Measurements from ENCODE around the gene PTPRZ1. TPM values are rescaled to one million over a fixed set of nuclear protein-coding genes. Genes with fewer than 3 reads are reported as not detected.

PTPRZ1 gene
- total and polyA plus RNA-seq, 9 donors = 0.45 to 2.0 (median 0.83) TPM

DNA sequence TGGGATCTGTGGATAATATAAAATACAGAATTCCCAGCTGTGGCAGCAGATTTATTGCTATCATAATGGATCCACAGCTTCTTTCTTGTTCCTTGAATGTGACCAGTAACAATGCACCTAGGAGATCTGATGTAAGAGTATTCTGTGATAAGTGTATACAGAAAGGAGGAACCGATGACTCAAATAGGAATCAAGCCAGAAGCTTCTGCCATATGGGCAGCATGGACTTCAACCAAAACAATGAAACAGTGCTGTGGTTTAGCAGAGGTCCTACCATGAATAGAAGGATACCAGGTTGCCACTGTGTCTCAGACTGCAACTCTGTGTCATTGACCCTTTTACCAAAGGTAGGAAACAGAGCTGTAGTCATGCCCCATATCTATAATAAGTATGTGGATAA is 81.8 kb downstream of the PTPRZ1 start:
- Histone ChIP-seq H3K36me3 (no peaks in the 10 kb centered on the region), H3K9me3 (no peaks in the 10 kb centered on the region), H3K4me3 (no peak overlapping the region), H3K27me3 (no peaks in the 10 kb centered on the region), H3K27ac (no peak overlapping the region), H3K4me1 (ENCODE audit: insufficient read depth) (no peaks in the 10 kb centered on the region)
- 87 to 89% (median 88%) methylated on average over 1 of the region's 1 CpG for WGBS, 3 donors
- TF ChIP-seq POLR2A (IDR thresholded peaks at IDR 0.05) = no peak
- TF ChIP-seq, protein P1, sequence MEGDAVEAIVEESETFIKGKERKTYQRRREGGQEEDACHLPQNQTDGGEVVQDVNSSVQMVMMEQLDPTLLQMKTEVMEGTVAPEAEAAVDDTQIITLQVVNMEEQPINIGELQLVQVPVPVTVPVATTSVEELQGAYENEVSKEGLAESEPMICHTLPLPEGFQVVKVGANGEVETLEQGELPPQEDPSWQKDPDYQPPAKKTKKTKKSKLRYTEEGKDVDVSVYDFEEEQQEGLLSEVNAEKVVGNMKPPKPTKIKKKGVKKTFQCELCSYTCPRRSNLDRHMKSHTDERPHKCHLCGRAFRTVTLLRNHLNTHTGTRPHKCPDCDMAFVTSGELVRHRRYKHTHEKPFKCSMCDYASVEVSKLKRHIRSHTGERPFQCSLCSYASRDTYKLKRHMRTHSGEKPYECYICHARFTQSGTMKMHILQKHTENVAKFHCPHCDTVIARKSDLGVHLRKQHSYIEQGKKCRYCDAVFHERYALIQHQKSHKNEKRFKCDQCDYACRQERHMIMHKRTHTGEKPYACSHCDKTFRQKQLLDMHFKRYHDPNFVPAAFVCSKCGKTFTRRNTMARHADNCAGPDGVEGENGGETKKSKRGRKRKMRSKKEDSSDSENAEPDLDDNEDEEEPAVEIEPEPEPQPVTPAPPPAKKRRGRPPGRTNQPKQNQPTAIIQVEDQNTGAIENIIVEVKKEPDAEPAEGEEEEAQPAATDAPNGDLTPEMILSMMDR (IDR thresholded peaks at IDR 0.05) = no peak
- no peak for TF ChIP-seq EP300 (IDR thresholded peaks at IDR 0.05)
- intact Hi-C loops (cut with DNase I) = no loop called here
- DNase-seq = no peak

DNA sequence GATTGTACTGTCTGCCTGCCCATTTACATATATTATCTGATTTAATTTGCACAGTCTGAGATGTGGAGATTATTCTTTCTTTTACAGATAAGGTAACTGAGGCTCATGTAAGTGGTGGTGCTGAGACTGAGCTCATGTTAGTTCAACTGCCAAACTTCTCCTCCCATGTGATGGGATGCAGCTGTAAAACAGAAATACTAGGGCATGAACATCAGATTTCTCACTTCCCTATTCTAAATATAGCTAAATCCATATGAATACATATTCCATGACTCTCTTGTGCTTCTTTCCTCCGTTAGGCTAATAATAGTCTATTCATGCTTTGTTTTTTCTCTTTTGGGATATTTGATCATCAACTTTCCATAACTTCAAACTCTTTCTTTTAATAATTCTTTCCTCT is 84.7 kb downstream of the PTPRZ1 start:
- Histone ChIP-seq H3K27ac (no peak overlapping the region), H3K4me1 (ENCODE audit: insufficient read depth) (no peaks in the 10 kb centered on the region), H3K27me3 (no peaks in the 10 kb centered on the region), H3K9me3 (no peaks in the 10 kb centered on the region), H3K36me3 (no peaks in the 10 kb centered on the region), H3K4me3 (no peak overlapping the region)
- 57 to 70% (median 62%) methylated on average over 1 of the region's 1 CpG for WGBS, 3 donors
- TF ChIP-seq EP300 (IDR thresholded peaks at IDR 0.05) (no peak), POLR2A (IDR thresholded peaks at IDR 0.05) (no peak)
- TF ChIP-seq, protein P1 (IDR thresholded peaks at IDR 0.05) = no peak
- intact Hi-C loops (cut with DNase I) = no loop called here
- DNase-seq = no peak

DNA sequence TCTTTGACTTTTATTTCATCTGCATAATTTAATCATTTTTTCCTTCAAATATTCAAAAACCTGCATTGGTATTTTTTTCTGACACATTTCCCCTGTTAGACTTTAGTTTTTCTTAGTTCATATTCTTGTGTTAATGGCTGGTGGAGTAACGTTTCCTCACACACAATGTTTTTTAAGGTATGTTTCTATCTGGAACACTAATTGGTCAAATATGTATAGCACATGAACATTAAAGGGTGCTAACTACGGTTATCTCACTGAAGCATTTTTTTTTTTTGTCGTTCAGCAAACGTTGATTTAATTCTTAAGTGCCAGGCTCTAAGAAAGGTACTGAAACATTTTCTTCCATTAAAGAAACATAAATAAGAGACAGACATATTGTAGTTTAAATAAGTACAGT is 87.7 kb downstream of the PTPRZ1 start:
- TF ChIP-seq, protein P1 (IDR thresholded peaks at IDR 0.05) = no peak

DNA sequence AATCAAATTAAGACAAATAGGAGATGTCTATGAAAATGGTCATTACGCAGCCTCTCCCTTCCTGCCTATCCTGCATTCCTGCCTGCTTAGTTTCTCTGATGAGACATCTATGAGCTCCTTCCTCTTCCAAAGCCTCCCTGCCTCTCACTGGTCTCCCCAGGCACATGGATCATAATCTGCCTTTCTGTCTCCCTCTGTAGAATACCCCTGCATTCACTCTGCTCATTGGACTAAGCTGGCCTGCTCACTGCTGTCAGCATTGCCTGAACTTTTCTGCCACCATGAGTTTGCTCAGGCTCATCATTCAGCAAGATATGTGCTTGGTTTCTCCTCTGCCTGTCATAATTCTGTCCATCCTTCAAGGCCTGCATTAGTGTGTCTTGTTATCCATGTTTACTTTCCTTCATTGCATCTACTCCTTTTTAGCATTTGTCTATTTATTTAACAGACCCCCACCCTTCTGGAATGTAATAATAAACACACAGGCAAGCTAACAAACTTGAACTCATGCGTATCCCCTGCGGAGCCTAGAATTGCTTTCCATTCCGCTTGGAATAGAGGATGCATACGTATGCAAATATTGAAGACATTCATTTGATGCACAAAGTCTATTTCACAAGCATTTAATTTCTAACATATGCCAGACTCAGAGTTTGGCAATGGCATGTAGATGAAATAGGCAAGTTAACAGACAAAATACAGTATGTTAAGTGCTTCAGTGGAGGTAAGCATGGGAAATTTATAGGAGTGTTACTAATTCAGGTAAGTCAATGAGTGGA is 88.3 kb downstream of the PTPRZ1 start:
- no peak for DNase-seq

More for the DNA sequence above, 87.7 kb downstream of the PTPRZ1 start:
- DNase-seq = no peak
- no peak overlapping the region for H3K27ac ChIP-seq
- H3K27me3 ChIP-seq = no peaks in the 10 kb centered on the region
- H3K4me3 ChIP-seq = no peak overlapping the region
- H3K4me1 ChIP-seq (ENCODE audit: insufficient read depth) = no peaks in the 10 kb centered on the region
- H3K36me3 ChIP-seq = no peaks in the 10 kb centered on the region
- H3K9me3 ChIP-seq = no peaks in the 10 kb centered on the region
- WGBS, 3 donors = 48 to 68% (median 49%) methylated on average over 4 of the region's 4 CpGs
- intact Hi-C loops (cut with DNase I) = no loop called here

More for the DNA sequence above, 88.3 kb downstream of the PTPRZ1 start:
- H3K27me3 ChIP-seq = no peaks in the 10 kb centered on the region
- no peaks in the 10 kb centered on the region for H3K4me1 ChIP-seq (ENCODE audit: insufficient read depth)
- H3K27ac ChIP-seq = no peak overlapping the region
- H3K36me3 ChIP-seq = no peaks in the 10 kb centered on the region
- no peak overlapping the region for H3K4me3 ChIP-seq
- intact Hi-C loops (cut with DNase I) = no loop called here
- TF ChIP-seq, protein P1 (IDR thresholded peaks at IDR 0.05) = no peak
- TF ChIP-seq POLR2A (IDR thresholded peaks at IDR 0.05) = no peak
- no peak for TF ChIP-seq EP300 (IDR thresholded peaks at IDR 0.05)
- WGBS, 3 donors = 89 to 90% (median 90%) methylated on average over 5 of the region's 5 CpGs
- no peaks in the 10 kb centered on the region for H3K9me3 ChIP-seq
